GM04504 (cell line): ENCODE results near the gene TMEM203.
"Not testable (repeated sequence)": the region's sequence is repeated elsewhere in the genome, so short reads cannot be mapped to it uniquely, and the experiment has no call there.

Experiments used
- DNase-seq: peaks from one replicate; pipeline ENCODE4 v3.0.0-alpha.2; 2012; ENCODE audit warnings: low read depth

Gene TMEM203

DNA sequence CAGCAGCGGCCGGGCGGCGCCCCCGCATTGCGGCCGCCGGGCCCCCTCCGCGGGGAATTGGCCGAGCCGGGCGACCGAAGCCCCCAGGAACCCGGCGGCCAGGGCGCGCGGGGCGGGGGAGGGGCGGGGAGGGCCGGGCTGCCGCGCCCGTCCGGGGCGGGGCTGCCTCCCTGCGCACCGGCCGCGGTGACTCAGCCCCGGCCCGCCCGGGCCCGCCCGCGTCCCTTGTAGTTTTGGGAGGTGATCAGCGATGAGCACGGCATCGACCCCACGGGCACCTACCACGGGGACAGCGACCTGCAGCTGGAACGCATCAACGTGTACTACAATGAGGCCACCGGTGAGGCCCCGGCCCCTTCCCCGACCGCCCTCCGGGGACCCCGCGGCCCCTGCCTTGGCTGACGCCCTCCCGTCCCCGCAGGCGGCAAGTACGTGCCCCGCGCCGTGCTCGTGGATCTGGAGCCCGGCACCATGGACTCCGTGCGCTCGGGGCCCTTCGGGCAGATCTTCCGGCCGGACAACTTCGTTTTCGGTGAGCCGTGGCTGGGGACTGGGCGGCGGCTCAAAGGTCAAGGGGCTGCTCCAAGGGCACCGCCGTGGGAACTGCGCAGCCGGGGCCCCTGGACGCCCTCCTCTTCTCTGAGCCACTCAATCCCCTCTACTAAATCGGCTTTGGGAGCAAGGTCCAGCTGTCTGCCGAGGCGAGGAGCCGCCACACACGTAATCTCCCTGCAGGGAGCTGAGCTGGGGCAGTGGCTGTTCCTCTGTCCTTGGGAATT lies 36.2 kb upstream of the TMEM203 start:
- DNase-seq: no peak

DNA sequence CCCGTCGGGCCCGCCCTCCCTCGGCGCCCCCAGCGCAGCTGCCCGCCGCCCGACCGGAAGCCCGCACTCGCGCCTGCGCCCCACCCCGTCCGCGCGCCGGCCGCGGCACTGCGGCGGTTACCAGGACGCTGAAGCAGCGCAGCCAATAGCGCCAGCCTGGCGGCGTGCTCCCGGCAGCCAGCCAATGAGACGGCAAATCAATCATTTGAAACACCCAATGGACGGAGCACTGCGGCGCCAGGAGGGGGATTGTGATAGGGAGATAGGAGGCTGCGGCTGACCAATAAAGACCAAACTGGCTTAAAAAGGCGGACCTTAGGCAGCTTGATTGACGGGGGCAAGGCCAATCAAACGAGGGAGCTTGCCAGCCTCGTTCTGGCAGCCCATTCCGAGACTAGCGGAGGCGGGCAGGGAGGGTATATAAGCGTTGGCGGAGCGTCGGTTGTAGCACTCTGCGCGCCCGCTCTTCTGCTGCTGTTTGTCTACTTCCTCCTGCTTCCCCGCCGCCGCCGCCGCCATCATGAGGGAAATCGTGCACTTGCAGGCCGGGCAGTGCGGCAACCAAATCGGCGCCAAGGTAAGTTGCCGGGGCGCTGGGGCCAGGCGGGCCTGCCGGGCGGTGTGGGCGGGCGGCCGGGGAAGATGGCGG lies 35.5 kb upstream of the TMEM203 start, which contains the start of gene TUBB4B:
TSS of gene TUBB4B (plus strand) at position 447 of the 649 bp plus-strand sequence. CDS start at position 521, 74 bp downstream.
- peak; percentile 100 for DNase-seq

DNA sequence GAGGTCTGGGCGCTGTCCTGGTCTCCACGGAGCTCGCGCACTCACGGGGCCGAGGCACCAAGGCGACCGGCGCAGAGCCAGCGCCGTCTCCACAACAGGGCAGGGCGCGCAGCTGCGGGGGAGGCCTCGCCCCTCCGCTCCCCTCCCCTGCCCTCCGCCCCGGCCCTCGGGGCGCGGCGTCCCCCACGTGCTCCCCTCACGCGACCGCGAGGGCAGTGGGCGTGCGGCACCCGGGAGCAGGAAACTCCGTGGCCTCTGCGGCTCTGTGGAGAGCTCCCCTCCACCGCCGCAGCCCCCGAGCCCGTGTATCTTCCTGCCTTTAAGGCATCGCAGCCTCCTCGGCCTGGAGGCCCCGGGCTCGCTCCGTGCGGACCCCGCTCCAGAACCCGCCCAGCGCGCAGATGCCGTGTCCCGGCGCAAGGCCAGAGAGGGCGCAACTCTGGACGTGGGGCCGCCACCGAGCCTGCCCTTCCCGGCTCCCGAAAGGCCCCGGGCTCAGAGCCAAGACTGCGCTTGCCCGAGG lies 34.9 kb upstream of the TMEM203 start:
- DNase-seq: peak; percentile 67

DNA sequence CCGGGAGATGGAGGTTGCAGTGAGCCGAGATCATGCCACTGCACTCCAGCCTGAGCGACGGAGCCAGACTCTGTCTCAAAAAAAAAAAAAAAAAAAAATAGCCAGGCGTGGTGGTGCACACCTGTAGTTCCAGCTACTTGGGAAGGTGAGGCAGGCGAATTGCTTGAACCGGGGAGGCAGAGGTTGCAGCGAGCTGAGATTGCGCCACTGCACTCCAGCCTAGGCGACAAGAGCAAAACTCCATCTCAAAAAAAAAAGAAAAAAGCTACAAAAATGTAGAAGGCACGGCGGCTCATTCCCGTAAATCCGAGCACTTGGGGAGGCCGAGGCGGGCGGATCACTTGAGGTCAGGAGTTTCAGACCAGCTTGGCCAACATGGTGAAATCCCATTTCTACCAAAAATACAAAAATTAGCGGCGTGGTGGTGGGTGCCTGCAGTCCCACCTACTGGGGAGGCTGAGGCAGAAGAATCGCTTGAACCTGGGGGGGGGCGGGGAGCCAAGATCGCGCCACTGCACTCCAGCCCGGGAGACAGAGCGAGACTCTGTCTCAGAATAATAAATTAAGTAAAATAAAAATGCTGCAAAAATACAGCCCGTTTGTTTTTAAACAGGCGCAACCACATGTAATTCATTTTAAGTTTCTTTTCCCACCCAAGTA lies 34.2 kb upstream of the TMEM203 start:
- DNase-seq: not testable (repeated sequence)

DNA sequence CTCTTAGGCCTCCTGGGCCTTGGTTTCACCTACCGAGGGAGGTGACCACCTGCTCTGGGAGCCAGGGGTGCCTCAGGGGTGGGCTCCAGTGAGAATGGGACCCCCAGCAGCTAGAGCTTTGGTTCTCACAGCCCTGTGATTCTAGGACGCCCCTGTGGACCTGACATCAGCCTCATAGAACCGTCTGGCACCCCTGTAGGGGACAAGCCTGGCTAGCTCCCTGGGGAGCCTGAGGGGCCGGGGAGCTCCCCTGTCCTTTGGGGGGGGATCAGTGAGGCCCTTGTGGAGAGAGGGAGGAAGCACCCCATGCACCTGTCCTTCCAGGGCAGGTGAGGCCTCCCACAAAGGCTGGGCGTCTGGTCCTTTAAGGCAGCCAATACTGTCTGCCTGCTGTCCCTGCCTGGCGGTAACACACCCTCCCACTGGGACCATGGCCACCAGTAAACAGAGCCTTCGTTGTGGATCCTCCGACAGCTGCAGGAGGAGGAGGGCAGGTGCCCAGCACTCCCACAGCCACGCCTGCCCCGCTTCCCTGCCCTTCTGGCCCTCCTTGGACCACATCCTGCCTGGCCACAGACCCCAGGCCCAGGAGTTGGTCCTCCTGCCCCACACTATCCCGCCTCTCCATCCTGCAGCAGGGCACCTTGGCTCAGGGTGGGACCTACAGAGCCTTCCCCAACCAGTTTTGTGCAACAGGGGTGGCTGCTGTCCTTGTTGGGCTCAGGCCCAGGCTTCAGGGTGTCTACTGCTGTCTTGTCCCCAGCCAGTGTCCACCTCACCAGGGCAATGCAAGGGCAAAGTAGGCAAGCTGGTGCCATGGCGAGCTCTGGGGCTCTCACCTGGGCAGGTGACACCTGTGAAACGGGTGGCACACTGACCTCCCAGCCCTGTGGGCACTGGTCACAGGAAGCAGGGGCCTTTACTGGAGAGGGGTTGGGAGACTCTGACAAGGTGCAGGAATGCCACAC lies 32.6 kb upstream of the TMEM203 start:
- DNase-seq: no peak

DNA sequence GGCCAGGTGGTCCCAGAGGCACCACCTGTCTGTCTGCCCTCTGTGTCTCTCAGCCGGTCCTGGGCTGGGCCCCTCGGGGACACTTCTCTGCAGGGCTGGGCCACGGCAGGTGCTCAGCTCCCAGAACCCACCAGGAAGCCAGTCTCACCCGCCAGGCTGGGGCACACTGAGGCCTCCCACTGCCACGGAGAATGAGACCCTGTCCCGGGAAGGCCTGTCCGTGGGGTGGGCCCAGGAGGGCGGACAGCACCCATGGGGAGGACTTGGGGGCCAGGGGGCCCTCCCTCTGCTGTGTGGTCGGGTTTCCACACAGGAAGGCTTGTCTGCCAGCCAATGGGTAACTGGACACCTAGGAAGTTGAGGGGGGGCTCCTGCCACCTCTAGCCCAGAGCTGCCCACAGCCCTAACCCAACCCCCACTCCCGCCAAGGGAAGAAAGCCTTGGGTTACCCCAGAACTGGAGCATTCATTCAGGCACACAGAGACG lies 31.5 kb upstream of the TMEM203 start:
- DNase-seq: no peak

DNA sequence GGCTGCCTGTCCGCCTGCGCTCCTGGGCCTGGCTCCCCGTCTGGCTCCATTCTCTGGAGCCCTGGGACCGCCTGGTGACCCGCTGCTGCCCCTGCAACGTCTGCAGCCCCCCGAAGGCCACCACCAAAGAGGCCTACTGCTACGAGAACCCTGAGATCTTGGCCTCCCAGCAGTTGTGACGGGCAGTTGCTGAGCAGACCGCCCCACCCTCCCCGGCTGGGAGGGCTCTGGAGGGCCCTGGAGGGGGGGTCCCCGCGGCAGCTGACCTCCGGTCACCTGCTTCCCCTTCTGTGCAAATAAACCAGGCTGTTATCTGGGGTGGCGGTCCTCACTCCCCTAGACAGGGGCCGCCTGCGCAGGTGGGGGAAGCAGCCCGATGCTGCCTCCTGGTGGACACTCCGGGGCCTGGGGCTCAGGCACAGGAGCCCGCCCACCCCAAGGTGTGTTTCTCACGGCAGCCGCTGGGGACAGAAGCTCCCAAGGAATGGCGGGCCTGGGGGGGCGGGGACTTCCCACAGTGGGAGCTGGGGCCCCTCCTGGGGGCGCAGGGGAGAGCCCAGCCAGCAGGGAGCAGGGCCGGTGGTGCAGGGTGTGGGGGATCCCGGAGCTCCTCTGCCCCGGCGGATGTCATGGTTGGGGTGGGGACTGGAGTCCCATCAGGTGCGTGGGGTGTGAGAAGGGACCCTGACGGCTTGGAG lies 30.9 kb upstream of the TMEM203 start:
- peak; percentile 44 for DNase-seq

DNA sequence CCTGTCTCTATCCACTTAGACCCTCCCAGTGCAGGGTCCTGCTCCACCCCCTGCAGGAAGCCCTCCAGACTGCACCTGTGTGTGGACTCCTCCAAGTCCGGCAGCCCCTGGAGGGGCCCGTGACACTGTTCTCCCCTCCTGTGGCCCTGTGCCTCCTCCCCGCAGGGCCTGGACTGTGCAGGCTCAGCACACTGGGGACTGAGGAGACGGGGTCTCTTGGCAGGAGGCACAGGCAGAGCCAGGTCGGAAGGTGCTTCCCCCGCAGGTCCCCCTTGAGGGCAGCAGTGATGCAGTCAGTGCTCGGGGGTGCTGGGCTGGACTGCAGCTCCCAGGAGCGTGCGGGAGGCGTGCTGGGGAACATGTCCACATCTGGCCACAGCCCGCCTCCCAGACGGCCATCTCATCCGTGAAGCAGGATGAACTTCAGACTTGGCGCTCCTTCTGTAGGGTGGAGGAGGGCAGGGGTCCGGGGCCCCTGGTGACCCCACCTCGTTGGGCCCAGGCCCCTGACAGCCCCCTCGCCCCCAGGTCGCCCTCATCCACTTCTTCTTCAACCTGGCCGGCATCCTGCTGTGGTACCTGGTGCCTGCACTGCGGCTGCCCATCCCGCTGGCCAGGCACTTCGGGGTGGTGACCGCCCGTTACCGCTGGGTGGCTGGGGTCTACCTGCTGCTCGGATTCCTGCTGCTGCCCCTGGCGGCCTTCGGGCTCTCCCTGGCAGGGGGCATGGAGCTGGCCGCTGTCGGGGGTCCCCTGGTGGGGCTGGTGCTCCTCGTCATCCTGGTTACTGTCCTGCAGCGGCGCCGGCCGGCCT lies 30.2 kb upstream of the TMEM203 start:
- no peak for DNase-seq

DNA sequence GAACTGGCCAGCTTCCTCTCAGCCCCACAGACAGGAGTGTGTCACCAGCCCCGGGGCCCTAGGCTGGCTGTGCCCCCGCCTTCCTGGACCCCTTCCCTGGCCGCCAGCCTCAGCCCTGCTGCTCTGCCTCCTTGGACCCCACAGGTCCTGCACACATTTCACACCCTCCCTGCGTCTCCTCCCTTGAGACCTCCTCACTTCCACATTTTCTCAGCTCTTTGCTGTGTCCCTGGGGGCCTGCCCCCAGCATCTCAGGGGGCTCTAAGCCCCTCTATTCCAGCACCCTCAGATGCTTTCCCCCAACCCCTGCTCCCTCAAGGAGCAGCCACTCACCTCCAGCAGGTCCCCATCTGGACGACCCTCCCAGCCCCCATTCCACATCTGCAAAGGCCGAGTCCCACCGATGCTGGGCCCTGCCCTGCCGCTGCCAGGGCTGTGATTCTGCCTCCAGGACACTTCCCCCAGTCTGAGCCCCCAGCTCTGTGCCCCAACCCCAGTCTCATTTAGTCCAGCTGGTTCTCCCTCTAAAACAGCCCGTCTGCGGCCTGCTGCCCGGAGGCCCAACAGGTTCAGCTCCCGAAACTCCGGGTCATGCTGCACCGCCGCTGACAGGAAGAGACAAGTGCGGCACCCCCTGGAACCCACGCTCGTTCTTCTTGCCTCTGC lies 29.4 kb upstream of the TMEM203 start:
- no peak for DNase-seq

DNA sequence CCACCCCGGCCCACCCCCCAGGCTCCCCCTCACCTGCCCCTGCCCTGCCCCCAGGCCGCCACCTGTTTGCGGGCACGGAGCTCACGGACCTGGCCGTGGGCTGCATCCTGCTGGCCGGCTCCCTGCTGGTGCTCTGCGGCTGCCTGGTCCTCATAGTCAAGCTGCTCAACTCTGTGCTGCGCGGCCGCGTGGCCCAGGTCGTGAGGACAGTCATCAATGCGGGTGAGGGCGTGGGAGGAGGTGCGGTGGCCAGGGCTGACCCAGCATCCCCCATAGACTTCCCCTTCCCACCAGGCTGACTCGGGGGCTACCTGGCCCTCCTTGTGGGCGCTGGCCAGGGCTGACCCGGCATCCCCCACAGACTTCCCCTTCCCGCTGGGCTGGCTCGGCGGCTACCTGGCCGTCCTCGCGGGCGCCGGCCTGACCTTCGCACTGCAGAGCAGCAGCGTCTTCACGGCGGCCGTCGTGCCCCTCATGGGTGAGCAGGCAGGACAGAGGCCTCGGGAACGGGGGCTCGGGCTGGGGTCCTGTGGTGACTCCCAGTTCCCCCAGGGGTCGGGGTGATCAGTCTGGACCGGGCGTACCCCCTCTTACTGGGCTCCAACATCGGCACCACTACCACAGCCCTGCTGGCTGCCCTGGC lies 28.7 kb upstream of the TMEM203 start:
- no peak for DNase-seq

DNA sequence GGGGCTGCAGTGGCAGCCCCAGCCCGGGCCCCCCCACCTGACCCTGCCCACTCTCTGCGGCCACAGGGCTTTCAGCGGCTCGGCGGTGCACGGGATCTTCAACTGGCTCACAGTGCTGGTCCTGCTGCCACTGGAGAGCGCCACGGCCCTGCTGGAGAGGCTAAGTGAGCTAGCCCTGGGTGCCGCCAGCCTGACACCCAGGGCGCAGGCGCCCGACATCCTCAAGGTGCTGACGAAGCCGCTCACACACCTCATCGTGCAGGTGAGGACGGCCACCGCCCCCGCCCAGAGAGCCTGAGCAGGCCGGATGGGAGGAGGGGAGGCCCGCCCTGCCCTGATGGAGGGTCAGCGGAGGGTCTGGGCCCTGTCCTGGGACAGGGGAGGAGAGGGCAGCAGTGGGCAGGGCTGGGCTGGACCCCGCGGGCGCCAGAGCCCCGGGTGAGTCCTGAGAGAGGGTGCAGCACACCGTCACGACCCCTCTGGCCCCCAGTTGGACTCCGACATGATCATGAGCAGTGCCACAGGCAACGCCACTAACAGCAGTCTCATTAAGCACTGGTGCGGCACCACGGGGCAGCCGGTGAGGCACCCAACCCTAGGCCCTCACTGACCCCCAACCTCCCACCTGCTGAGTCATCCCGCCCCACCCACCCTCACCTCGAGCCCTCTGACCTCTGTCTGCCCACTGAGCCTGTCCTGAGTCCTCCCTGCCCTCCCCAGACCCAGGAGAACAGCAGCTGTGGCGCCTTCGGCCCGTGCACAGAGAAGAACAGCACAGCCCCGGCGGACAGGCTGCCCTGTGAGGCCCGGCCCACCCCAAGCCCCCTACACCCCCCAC lies 27.9 kb upstream of the TMEM203 start:
- DNase-seq: no peak

DNA sequence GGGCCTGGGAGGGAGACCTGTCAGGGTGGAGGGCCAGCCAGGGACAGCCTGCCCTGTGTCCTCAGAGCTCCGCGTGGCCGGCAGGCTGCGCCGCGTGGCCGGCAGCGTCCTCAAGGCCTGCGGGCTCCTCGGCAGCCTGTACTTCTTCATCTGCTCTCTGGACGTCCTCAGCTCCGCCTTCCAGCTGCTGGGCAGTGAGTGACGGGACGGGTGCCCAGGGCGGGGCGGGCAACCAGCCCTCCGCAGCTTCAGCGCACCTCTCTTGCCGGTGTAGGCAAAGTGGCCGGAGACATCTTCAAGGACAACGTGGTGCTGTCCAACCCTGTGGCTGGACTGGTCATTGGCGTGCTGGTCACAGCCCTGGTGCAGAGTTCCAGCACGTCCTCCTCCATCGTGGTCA lies 27.1 kb upstream of the TMEM203 start:
- no peak for DNase-seq

DNA sequence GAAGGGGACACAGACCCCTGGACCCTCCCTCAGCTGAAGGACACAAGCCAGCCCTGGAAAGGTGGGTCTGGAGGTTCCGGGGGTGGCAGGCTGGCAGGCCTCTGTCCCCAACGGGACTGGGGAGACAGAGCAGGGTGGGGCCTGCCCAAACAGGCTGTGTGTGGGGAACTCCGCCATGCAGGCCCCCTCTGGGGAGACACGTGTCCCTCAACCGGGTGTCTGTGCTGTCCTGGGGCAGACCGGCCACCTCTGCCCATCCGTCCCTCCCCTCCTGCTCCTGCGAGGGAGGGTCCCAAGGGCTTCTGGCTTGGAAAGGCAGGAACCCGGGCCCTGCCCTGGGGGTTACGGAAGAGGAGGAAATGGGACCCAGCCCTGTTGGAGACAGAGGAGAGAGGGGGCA lies 26.7 kb upstream of the TMEM203 start:
- DNase-seq: no peak

DNA sequence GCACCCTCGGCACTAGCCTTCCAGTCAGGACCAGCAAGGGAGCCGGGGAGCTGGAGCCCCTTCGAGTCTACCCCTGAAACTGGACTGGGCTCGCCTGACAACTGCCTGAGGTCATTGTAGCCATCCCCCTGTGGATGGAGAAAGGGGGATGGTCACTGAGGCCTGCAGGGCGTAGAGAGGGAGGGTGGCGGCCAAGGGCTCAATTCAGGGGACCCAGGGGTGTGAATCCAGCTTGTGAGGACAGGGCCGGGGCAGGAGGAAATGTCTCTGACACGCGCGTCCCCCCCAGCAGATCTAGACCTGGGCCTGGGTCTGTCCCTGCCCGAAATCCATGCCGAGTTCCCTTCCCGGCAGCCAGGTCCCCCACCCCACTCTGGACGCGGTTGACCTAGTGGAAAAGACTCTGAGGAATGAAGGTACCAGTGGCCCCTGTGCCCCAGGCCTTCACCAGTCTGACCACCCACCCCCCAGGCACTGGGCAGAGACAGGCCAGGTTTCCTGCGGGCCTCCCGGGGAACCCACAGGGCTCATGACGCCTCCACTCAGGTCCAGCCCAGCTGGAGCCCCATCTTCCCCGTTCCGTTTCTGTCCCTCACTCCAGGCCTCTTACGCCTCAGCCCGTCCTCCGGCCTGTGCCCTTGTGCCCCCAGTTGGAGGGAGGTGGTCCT lies 26.1 kb upstream of the TMEM203 start:
- DNase-seq: no peak

DNA sequence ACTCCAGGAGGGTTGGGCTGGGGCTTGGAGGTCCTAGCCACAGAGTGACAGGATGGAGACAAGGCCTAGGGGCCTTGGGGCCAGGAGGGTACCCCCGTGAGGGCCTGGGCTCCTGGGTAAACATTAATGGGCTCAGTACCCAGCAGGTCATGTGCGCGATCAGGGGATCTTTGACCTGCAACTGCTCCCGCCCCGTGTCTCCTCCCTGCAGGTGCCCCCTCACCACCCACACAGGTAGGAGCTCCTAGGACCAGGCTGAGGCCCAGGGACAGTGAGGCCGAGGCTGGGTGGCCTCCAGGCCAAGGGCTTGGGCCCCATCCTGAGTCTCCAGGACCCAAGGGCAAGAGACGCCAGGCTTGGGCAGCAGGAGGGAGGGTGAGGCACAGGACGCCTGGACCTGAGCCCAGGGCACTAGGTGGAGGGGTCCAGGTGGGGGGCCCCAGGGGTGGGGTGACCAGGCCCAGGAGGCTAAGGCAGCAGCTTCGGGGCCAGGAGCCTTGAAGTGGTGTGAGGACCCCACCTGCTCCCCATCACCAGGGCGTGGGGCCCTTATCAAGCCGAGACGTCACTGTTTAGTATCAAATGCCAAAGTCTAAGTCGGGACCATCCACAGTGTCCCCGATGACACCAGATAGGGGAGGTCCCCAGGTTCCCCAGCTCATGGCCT lies 25.4 kb upstream of the TMEM203 start, which contains the start of gene SLC34A3:
TSS of gene SLC34A3 (plus strand) at position 197 of the 667 bp plus-strand sequence. CDS start 802 bp downstream, outside the sequence.
- no peak for DNase-seq

DNA sequence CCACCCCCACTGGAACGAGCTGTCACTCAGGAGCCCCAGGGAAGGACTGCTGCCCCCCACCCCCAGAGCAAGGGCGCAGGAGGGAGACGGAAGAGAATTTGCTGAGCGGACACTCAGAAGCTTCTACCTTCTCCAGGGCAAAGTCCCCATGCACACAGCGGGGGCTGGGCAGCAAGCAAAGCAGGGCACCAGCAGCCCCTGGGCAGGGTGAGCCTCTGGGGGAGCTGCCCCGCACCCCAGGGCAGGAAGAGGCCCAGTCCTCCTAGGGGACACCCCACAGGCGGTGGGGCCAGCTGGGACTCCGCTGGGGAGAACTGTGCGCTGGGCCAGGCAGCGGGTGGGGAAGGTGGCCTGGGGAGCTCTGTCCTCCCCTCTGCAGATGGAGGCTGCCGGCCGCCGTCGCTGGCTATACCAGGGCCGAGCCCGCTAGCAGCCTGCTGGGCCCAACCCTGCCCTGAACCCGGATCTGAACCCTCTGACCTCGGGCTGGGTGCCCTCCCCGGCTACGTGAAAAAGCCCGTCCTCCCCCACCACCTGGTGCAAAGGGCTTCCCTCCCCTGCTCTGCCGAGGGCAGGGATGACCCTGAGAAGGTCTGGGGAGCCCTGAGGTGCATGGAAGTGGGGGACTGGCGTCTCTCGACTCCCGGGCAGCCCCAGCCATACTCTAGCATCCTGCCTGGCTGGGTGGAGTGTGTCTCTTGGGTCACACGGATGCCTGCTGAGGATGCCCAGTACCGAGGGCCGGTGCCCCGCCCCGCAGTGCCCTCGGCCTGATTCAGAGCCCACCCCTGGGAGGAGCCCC lies 24.7 kb upstream of the TMEM203 start:
- no peak for DNase-seq
